MV-4-11 (cell line): ENCODE results near the gene AGPAT3.

Experiments
- DNase-seq: peaks from one replicate; lab custom pipeline; 2025; lab: John Stamatoyannopoulos, UW

AGPAT3 gene

GRCh38 chr21:43978060-43978459, 113.0 kb downstream of the AGPAT3 start:
- no peak for DNase-seq

- DNase-seq = no peak
Measured at GRCh38 chr21:43979654-43980053, 114.6 kb downstream of the AGPAT3 start.

GRCh38 chr21:43981151-43981870, 116.3 kb downstream of the AGPAT3 start:
- DNase-seq = no peak

- no peak for DNase-seq
Measured at GRCh38 chr21:43981871-43982210, 116.8 kb downstream of the AGPAT3 start.

- DNase-seq = no peak
Measured at GRCh38 chr21:43982489-43983078, 117.6 kb downstream of the AGPAT3 start.

GRCh38 chr21:43983390-43983789, 118.4 kb downstream of the AGPAT3 start:
- no peak for DNase-seq

GRCh38 chr21:43983860-43984420, 118.9 kb downstream of the AGPAT3 start:
- DNase-seq = no peak

- DNase-seq = no peak
Measured at GRCh38 chr21:43984905-43985689, 120.1 kb downstream of the AGPAT3 start.

GRCh38 chr21:43985690-43986251, 120.7 kb downstream of the AGPAT3 start:
- no peak for DNase-seq

- no peak for DNase-seq
Measured at GRCh38 chr21:43986544-43987451, 121.8 kb downstream of the AGPAT3 start.

GRCh38 chr21:43987509-43987908, 122.5 kb downstream of the AGPAT3 start:
- no peak for DNase-seq

- no peak for DNase-seq
Measured at GRCh38 chr21:43988016-43988415, 123.0 kb downstream of the AGPAT3 start.

- no peak for DNase-seq
Measured at GRCh38 chr21:43988506-43989230, 123.6 kb downstream of the AGPAT3 start.

GRCh38 chr21:43989401-43989800, 124.4 kb downstream of the AGPAT3 start:
- no peak for DNase-seq

GRCh38 chr21:43991447-43991991, 126.5 kb downstream of the AGPAT3 start:
- DNase-seq = no peak

GRCh38 chr21:43992121-43992520, 127.1 kb downstream of the AGPAT3 start:
- no peak for DNase-seq

GRCh38 chr21:43993420-43993934, 128.5 kb downstream of the AGPAT3 start:
- DNase-seq = no peak

GRCh38 chr21:43994085-43994484, 129.1 kb downstream of the AGPAT3 start:
- no peak for DNase-seq

- DNase-seq = no peak
Measured at GRCh38 chr21:43994646-43995045, 129.6 kb downstream of the AGPAT3 start.

GRCh38 chr21:43995521-43996105, 130.6 kb downstream of the AGPAT3 start:
- DNase-seq = no peak
